HT-29 (cell line): Measurements from ENCODE around the gene DLX5. TPM values are rescaled to one million over a fixed set of nuclear protein-coding genes. Genes with fewer than 3 reads are reported as not detected.

Experiments used
- DNase-seq: peaks from one replicate; pipeline ENCODE4 v3.0.0-alpha.2; 2015; ENCODE audit warnings: low spot score
- total RNA-seq: library from RNA; depleted of rRNA; stranded (reverse); fragments of >200 nt; shearing (Covaris generic); gene quantifications from 2 replicates; pipeline ENCODE4 v1.2.3, GENCODE V29; 2014

DLX5 gene
- total RNA-seq, 1 experiment from 2014 or later: not detected

DNA sequence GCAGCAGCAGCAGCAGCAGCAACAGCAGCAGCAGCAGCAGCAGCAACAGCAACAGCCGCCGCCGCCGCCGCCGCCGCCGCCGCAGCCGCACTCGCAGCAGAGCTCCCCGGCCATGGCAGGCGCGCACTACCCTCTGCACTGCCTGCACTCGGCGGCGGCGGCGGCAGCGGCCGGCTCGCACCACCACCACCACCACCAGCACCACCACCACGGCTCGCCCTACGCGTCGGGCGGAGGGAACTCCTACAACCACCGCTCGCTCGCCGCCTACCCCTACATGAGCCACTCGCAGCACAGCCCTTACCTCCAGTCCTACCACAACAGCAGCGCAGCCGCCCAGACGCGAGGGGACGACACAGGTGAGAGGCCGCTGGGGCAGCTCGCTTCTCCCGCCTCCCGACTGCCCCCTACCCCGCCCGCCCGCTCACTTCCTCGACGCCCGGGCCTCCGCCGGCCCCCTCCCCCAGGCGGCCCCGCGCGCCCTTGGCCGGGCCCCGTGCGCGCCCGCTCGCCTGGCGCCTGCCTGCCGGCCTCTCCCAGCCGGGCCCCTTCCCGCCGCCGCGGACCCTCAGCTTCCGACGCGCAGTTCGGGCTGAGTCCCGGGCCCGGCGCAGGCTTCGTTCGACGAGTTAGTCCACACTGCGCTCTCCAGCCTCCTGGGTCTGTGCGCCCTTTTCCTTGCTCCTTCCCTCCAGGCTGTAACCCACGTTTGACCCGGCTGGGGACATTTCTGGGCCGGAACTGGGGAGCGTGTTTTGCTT, 18.4 kb downstream of the DLX5 start:
- DNase-seq: no peak

DNA sequence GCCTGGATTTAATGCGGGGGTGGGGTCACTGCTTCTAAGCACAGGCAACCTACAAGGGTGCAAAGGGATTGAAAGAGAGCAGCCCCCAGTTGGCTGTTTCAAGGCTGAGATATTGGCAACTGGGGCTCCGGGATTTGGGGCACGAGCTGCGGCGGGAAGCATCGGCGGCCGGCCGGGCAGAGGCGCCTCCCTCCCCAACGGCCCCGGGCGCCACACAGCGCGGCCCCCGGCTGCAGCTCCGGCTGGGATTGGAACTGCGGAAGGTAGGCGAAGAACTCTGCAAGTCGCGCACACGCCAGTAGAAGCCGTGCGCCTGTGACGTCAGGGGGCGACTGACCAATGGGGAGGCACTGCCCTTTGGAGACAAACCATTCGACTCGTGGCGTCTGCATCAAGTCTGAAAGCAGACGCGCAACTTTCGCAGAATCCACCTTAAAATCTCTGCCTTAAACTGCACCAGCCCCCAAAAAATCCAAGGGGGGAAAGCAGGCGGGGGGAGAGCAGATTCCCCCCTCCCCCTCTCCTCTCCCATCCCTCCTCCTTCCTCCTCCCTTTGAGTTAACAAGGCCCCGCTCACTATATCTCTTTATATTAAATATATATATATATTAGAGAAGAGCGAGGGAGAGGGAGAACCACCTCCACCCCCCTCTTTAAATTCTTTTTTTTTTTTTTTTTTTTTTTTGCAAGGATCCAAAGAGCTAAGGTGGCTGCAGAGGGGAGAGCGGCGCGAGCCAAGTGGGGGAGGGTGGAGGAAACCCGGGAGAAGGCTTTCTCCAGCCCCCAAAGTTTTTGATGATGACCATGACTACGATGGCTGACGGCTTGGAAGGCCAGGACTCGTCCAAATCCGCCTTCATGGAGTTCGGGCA, 19.2 kb downstream of the DLX5 start, which contains the start of gene DLX6:
Gene DLX6 (plus strand): TSS at position 371 of the 872 bp plus-strand sequence. CDS start 425 bp downstream, at position 796.
- no peak for DNase-seq

DNA sequence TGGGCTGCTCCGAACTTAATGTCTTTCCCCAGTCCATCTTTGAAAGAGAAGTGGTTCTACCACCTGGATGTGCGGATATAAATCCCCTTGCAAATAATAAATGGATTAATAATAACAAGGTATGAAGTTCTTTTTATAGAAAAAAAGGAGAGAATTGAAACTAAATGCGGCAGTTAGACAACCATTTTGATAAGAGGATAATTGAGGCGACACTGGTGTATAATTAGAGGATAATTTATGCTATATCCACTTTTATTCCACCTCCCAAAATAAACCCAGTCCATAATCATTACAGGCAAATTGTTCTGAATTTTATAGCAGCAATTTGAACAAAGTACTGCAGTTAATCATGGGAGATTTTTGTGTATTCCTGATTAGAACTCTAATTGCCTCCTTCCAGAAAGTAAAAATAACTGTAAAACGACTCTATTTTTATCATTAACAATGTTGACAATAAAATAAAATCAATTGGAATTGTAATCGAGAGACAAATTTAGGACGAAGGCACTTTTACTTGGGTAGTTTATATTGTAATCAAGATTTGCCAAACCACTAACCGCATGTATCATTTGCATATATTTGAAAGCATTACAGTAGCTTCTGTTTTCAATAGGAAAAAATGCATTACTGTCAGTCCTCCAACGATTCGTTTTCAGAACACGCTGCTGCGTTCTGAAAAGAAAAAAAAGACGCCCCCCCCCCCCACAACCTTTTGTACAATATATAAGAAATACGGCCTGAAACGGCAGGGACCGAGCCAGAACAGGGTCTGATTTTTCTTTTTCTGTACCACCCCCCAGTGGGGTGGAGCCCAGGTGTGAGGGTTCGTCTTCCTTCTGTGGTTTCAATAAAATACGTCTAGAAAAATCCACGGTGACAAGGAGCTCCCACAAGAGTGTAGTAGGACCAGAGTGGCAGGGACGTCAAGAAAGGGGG, 20.1 kb downstream of the DLX5 start:
- no peak for DNase-seq

- DNase-seq: no peak
These were observed 21.1 kb downstream of the DLX5 start for GRCh38 chr7:97003262-97004246.

DNA sequence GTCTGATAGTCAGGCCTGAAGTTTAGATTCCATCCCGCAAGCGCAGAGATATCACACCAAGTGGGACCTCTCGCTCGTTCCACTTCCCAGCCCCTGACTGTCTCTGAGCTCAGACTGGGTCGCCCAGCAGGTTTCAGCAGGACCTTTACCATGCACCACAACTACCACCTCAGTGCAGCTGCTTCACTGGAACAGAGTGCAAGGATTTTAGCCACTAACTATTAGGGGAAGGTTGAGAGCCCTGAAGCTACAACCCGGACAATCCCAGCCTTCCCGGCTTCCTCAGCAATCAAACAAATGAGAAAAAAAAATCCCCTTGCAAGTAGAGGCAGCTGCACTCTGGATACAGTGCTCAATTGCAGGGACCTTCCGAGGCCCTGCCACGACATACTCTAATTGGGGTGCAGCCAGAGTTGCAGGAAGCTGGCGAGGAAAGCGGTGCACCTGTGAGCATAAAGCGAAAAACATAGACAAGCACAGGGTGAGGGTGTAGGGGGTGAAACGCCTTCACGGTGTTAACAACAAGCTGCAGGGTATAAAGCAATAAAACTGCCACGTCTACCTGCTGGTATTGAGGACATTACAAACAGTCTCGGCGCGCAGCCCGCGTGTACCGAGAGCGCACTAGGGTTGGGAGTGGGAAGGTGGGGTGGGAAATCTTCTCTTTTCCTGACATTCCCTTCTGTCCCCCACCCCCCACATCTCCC, 21.9 kb downstream of the DLX5 start:
- no peak for DNase-seq

- no peak for DNase-seq
These were observed 22.7 kb downstream of the DLX5 start for GRCh38 chr7:97001656-97002554.

DNA sequence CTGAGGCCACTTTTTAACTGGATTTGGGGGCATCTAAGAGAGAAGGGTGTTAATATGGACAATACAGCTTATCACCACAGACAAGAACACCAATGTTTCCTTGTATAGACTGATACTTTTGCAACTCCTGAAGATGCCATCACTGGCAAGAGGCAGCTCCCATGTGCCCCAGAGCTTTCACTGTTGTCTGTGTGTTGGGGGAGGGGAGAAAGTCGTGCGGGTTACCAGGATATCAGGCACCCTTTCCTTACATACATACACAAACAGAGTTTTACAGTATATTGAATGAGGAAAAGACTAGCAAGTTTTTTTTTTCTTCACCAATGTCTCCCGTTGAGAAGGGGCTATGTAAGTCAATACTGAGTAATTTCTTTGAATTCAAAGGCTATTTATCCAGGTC, 23.4 kb downstream of the DLX5 start:
- no peak for DNase-seq

- DNase-seq: no peak
These were observed 25.9 kb downstream of the DLX5 start for GRCh38 chr7:96998744-96999143.

DNA sequence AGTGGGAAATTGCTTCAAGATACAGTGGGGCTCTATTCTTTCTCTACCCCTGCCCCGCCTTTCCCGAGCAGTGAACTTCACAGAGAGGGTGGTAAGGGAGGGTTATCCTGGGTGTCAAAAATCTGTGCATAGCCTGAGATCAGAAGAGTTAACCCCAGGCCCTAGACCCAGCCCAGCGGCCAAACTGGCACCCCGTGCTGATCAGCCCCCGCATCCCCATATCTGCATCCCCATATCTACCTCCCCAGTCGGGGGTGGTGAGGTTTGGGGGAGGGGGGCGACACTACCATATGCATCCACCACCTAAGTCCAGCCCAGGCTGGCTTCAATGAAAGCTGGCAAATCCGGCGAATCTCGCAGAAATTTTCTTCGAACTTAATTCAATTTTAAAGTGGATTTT, 26.3 kb downstream of the DLX5 start:
- no peak for DNase-seq

- no peak for DNase-seq
These were observed 27.1 kb downstream of the DLX5 start for GRCh38 chr7:96997512-96998032.

- no peak for DNase-seq
These were observed 27.6 kb downstream of the DLX5 start for GRCh38 chr7:96996958-96997511.

GRCh38 chr7:96996111-96996957, 28.3 kb downstream of the DLX5 start:
- DNase-seq: no peak

- DNase-seq: no peak
These were observed 29.1 kb downstream of the DLX5 start for GRCh38 chr7:96995406-96996110.

DNA sequence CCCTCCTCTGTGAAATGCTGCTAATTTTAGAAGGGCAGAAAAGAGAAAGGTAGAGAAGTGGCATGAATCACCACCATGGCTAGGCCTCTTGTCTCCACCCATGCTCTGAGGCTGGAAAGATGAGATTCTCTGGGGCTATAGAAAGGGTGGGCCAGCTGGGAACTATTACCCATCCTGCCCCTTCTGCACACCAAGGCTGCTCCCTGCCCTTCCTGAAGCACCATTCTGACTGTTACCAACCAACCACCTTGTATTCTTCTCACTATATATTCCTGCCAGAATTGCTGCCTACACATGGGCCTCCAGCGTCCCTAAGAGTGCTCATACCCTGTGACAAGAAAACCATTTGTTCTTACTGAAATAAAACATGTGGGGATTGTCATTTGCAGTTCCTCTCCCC, 30.7 kb downstream of the DLX5 start:
- no peak for DNase-seq

DNA sequence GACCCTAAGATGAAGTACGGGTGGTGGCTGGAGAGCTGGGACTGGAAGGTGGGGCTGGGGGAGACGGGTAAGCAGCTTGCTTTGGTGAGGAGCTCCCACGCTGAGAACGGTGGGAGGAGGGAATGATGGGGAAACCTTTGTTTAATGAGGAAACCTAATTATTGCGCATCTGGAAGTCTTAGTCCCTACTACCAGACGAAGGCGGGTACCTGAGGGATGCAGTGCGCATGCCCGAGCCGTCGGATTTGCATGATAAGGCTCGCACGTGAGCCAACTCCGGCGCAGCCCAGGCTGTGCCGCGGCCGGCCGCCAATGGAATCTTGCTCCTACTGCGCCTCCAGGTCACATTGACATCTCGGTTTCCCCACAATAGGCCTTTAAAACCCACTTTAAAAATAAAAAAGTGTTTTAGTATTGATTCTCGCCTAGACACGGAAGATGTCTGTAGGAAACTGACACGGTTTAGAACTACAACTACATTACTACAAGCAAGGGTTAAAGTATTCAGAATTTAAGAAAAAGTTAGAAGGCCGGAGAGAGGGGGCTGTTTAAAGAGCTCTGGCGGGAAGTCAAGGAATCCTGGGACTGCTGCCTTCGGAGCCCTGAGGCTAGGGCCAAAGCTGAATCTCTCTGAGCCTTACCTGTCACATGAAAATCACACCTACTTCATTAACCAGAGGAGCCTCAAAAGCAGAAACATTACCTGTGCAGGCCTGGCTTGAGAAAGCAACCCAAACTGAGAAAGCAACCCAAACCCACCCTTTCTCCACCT, 31.4 kb downstream of the DLX5 start:
- no peak for DNase-seq
